GM12878 (cell line): Measurements from ENCODE around the gene SLC9C2. TPM values are rescaled to one million over a fixed set of nuclear protein-coding genes. Genes with fewer than 3 reads are reported as not detected.
A peak's percentile ranks its signal among the peaks of the same experiment; 100 is the strongest.

Source experiments
- BHLHE40 ChIP-seq, 2 experiments: fragments of 450-650 bp in 1 of 2; IDR thresholded peaks; 2 replicates each; pipeline ENCODE4 v1.6.1; 2011 to 2017; ENCODE audit warnings: low read depth in 2 of 2, borderline replicate concordance in 1 of 2, improper control_type of control experiment in 1 of 2, low read length in 1 of 2, mild to moderate bottlenecking in 1 of 2
- CBX5 ChIP-seq: sonication (generic); IDR thresholded peaks from 2 replicates; pipeline ENCODE4 v1.6.1; 2016; ENCODE audit warnings: low read depth, moderate library complexity, mild to moderate bottlenecking, inconsistent platforms
- E4F1 ChIP-seq: fragments of 450-650 bp; IDR thresholded peaks from 2 replicates; pipeline ENCODE4 v1.6.1; 2018; ENCODE audit warnings: borderline replicate concordance, mild to moderate bottlenecking; ENCODE audit not compliant: partially characterized antibody
- FOXM1 ChIP-seq: IDR thresholded peaks from 2 replicates; pipeline ENCODE4 v1.6.1; 2012; ENCODE audit warnings: low read depth, mild to moderate bottlenecking, inconsistent platforms, low read length, moderate library complexity
- HDAC6 ChIP-seq: fragments of 200-600 bp; sonication (generic); IDR thresholded peaks from one replicate; pipeline ENCODE4 v1.8.0; 2017; ENCODE audit warnings: antibody characterized with exemption; ENCODE audit not compliant: unreplicated experiment
- HSF1 ChIP-seq: fragments of 150-350 bp; IDR thresholded peaks from 2 replicates; pipeline ENCODE4 v1.6.1; 2014; ENCODE audit warnings: mild to moderate bottlenecking, low read depth, low read length
- IKZF1 ChIP-seq: fragments of 450-650 bp; conservative IDR thresholded peaks from 2 replicates; pipeline ENCODE4 v1.6.1; 2017; ENCODE audit warnings: antibody characterized with exemption, mild to moderate bottlenecking
- IKZF2 ChIP-seq, 2 experiments: fragments of 450-650 bp; IDR thresholded peaks; 2 replicates each; pipeline ENCODE4 v1.6.1; 2017; ENCODE audit warnings: mild to moderate bottlenecking in 2 of 2, moderate library complexity in 2 of 2
- JUND ChIP-seq: IDR thresholded peaks from 2 replicates; pipeline ENCODE4 v1.6.1; 2012; ENCODE audit warnings: low read depth, mild to moderate bottlenecking, low read length, improper control_type of control experiment, moderate library complexity
- NR2F1 ChIP-seq: fragments of 450-650 bp; conservative IDR thresholded peaks from 2 replicates; pipeline ENCODE4 v1.6.1; 2017; ENCODE audit warnings: mild to moderate bottlenecking
- POLR2A ChIP-seq: IDR thresholded peaks from 2 replicates; pipeline ENCODE4 v1.6.1; 2011; ENCODE audit warnings: low read depth, mild to moderate bottlenecking, low read length
- POU2F2 ChIP-seq: IDR thresholded peaks from 3 replicates; pipeline ENCODE4 v1.6.1; 2011; ENCODE audit warnings: low read depth, mild to moderate bottlenecking, low read length, borderline replicate concordance
- RAD21 ChIP-seq: IDR thresholded peaks from 2 replicates; pipeline ENCODE4 v1.6.1; 2011; ENCODE audit warnings: mild to moderate bottlenecking, low read depth, low read length, moderate library complexity; ENCODE audit not compliant: insufficient read depth
- SIN3A ChIP-seq: IDR thresholded peaks from 2 replicates; pipeline ENCODE4 v1.6.1; 2012; ENCODE audit warnings: low read depth, low read length, improper control_type of control experiment
- SP1 ChIP-seq: IDR thresholded peaks from one replicate; pipeline ENCODE4 v1.6.1; 2011; ENCODE audit warnings: low read depth, low read length
- SPI1 ChIP-seq: IDR thresholded peaks from 2 replicates; pipeline ENCODE4 v1.6.1; 2011; ENCODE audit warnings: low read depth, mild to moderate bottlenecking, low read length, moderate library complexity, borderline replicate concordance; ENCODE audit not compliant: insufficient read depth
- SREBF2 ChIP-seq: IDR thresholded peaks from 2 replicates; pipeline ENCODE4 v1.6.1; 2012; ENCODE audit warnings: mild to moderate bottlenecking, low read length
- TAF1 ChIP-seq: IDR thresholded peaks from 2 replicates; pipeline ENCODE4 v1.6.1; 2011; ENCODE audit warnings: mild to moderate bottlenecking, low read depth, low read length, borderline replicate concordance
- TCF3 ChIP-seq: IDR thresholded peaks from 2 replicates; pipeline ENCODE4 v1.6.1; 2012; ENCODE audit warnings: low read depth, mild to moderate bottlenecking, low read length, borderline replicate concordance; ENCODE audit not compliant: insufficient read depth
- YBX1 ChIP-seq: fragments of 450-650 bp; IDR thresholded peaks from 2 replicates; pipeline ENCODE4 v1.6.1; 2016; ENCODE audit warnings: antibody characterized with exemption
- YY1 ChIP-seq: IDR thresholded peaks from 2 replicates; pipeline ENCODE4 v1.6.1; 2011; ENCODE audit warnings: low read depth, mild to moderate bottlenecking, low read length
- ZBED1 ChIP-seq: IDR thresholded peaks from 2 replicates; pipeline ENCODE4 v1.6.1; 2016; ENCODE audit warnings: borderline replicate concordance
- ZBTB33 ChIP-seq: fragments of 450-650 bp; IDR thresholded peaks from 2 replicates; pipeline ENCODE4 v1.6.1; 2017; ENCODE audit warnings: mild to moderate bottlenecking
- ZNF24 ChIP-seq: fragments of 450-650 bp; IDR thresholded peaks from 2 replicates; pipeline ENCODE4 v1.6.1; 2017; ENCODE audit warnings: antibody characterized with exemption, mild to moderate bottlenecking
- ZNF384 ChIP-seq: IDR thresholded peaks from 2 replicates; pipeline ENCODE4 v1.6.1; 2012; ENCODE audit warnings: low read depth, mild to moderate bottlenecking, low read length, improper control_type of control experiment, borderline replicate concordance
- polyA plus RNA-seq, 11 experiments: library from polyadenylated mRNA; depleted of rRNA in 4 of 11; unstranded in 6 of 11; stranded (reverse) in 5 of 11; fragments of >200 nt; fragmentation: Nextera tagmentation in 4 of 11; fragmentation: Illumina TruSeq in 1 of 11; extraction: Ambion mirVana in 4 of 11; extraction: Trizol in 1 of 11; gene quantifications; 1 replicate in 1 of 11; 2 replicates in 10 of 11; pipeline versions ENCODE4 v1.2.1 to v1.2.3, GENCODE V29; 2011 to 2016; ENCODE audit warnings: inconsistent platforms in 2 of 11, missing spikeins in 2 of 11, low read depth in 1 of 11
- total RNA-seq, 4 experiments: library from RNA; depleted of rRNA in 3 of 4; stranded (reverse); fragments of >200 nt in 3 of 4; fragmentation: Illumina TruSeq in 1 of 4; extraction: Trizol in 1 of 4; gene quantifications; 2 replicates each; pipeline versions ENCODE4 v1.2.1 to v1.2.3, GENCODE V29; 2013 to 2021

SLC9C2 gene
- total and polyA plus RNA-seq, 10 of the 15 experiments (the other 5 are each of a cell fraction or from before 2014, with no cell fraction given), result not detected

GRCh38 chr1:173477286-173478093, 125.4 kb downstream of the SLC9C2 start, which contains the start of gene PRDX6 (continued):
- TF ChIP-seq RAD21 (no peak), YY1 (peak; percentile 76), SPI1 (no peak), FOXM1 (no peak), YBX1 (no peak), HSF1 (no peak), TCF3 (no peak), POU2F2 (peak; percentile 39; the same call in 2 of the 3 replicates), SREBF2 (no peak), ZBED1 (no peak), SIN3A (peak; percentile 59), NR2F1 (0 out of 2 replicates have a peak, but pooled peaks have one; percentile 31), IKZF1 (peak; percentile 37), SP1 (no peak), ZBTB33 (no peak), IKZF2 (IDR thresholded peaks at IDR 0.05) (no peak), CBX5 (0 out of 2 replicates have a peak, but pooled peaks have one; percentile 28), POLR2A (peak; percentile 91), ZNF24 (no peak), HDAC6 (no peak), ZNF384 (no peak), TAF1 (peak; percentile 61; the same call in 1 of the 2 replicates), JUND (no peak), E4F1 (no peak), BHLHE40 (IDR thresholded peaks at IDR 0.05; ENCODE audit: borderline replicate concordance in 1 of 2, low read depth in 2 of 2, low read length in 1 of 2) (no peak; a peak in 1 of 4 replicates)
